ENCODE measurements around the gene ARF1.

The ARF1 gene

GRCh38 chr1:228048120-228048519 is 34.4 kb upstream of the ARF1 start:
- DNase-seq (ENCODE audit: low read depth) = no peak
- no peak overlapping the region for H3K4me3 ChIP-seq (ENCODE audit: low read depth, low read length)

DNA sequence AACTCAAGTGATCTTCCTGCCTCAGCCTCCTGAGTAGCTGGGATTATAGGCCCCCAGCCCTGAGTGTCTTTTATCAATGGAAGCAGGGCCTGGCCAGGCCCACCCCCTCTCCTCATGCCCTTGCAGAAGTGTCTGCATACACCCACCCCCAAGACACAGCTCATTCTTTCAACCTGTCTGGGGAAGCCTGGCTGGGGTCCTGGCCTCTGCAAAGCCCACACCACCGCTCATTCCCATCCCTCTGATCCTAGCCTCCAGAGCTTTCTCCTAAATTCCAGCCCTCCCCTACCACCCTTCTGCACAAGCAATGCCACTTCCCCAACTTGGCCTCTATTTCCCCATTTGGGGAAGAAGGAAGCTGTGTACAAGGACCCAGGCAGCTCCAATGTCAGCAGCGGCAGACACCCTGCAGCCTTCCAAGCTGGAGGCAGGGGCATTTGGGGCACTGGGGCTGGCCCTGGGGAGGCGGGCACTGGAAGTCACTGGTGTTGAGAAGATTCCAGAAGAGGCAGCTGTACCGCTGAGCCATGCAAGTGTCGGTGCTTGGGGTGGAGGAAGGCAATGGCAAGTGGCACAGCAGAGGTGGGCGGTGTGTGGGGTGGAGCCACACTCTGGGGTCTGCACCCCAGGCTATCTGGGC is 33.7 kb upstream of the ARF1 start:
- no peak for DNase-seq (ENCODE audit: low read depth)
- no peak overlapping the region for H3K4me3 ChIP-seq (ENCODE audit: low read depth, low read length)

DNA sequence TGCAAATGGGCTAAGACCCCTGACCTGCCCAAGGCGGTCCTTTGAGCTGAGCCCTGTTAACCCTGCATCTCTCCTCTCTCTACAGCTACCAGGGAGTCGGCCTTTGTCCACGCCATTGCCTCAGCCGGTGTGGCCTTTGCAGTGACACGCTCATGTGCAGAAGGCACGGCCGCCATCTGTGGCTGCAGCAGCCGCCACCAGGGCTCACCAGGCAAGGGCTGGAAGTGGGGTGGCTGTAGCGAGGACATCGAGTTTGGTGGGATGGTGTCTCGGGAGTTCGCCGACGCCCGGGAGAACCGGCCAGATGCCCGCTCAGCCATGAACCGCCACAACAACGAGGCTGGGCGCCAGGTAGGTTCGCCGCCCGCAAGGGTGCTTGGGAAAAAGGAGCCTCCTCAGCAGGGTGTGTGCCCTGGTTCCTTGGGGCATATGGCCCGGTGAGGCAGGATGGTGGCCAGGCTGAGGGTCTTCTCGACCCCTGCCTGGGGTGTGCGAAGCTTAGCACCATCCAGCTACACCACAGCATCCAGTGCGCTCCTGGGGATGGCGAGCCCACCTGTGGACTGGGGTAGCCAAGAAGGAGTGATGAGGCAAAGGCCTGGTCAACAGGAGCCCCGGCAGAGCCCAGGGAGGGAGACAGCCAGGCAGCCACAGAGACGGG is 31.8 kb upstream of the ARF1 start:
- DNase-seq (ENCODE audit: low read depth) = no peak
- no peak overlapping the region for H3K4me3 ChIP-seq (ENCODE audit: low read depth, low read length)

- no peak for DNase-seq (ENCODE audit: low read depth)
- H3K4me3 ChIP-seq (ENCODE audit: low read depth, low read length) = no peak overlapping the region
Observed at GRCh38 chr1:228058172-228058948, 24.1 kb upstream of the ARF1 start.

GRCh38 chr1:228058949-228059633 is 23.4 kb upstream of the ARF1 start:
- no peak for DNase-seq (ENCODE audit: low read depth)
- no peak overlapping the region for H3K4me3 ChIP-seq (ENCODE audit: low read depth, low read length)

DNA sequence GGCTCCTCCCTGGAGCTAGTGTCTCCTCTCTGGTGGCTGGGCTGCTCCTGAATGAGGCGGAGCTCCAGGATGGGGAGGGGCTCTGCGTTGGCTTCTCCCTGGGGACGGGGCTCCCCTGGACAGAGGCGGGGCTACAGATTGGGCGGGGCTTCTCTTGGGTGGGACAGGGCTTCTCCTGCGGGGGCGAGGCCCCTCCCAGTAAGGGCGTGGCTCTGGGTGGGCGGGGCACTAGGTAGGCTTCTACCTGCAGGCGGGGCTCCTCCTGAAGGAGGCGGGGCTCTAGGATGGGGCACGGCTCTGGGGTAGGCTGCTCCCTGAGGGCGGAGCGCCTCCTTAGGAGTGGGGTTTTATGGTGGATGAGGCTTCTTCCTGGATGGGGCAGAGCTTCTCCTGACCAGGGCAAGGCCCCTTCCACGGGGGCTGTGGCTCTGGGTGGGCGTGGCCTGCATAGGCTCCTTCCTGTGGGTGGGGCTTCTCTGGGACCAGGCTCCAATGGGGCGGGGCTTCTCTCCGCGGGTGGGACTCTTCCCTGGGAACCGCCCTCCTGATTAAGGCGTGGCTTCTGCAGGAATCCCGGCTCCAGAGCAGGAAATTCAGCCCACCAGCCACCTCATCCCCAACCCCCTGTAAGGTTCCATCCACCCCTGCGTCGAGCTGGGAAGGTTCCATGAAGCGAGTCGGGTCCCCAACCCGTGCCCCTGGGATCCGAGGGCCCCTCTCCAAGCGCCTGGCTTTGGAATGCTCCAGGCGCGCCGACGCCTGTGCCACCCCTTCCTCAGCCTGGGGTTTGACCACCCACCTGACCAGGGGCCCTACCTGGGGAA is 22.7 kb upstream of the ARF1 start:
- H3K4me3 ChIP-seq (ENCODE audit: low read depth, low read length) = peak overlapping the region; percentile 34
- DNase-seq (ENCODE audit: low read depth) = no peak

GRCh38 chr1:228060458-228061190 is 21.9 kb upstream of the ARF1 start:
- H3K4me3 ChIP-seq (ENCODE audit: low read depth, low read length) = peak overlapping the region; percentile 34
- no peak for DNase-seq (ENCODE audit: low read depth)

- no peak for DNase-seq (ENCODE audit: low read depth)
Observed at GRCh38 chr1:228061411-228062084, 21.0 kb upstream of the ARF1 start.

GRCh38 chr1:228062085-228062791 is 20.3 kb upstream of the ARF1 start:
- DNase-seq (ENCODE audit: low read depth) = no peak
- no peak overlapping the region for H3K4me3 ChIP-seq (ENCODE audit: low read depth, low read length)

More at GRCh38 chr1:228061411-228062084, 21.0 kb upstream of the ARF1 start:
- no peak overlapping the region for H3K4me3 ChIP-seq (ENCODE audit: low read depth, low read length)

GRCh38 chr1:228062812-228063211 is 19.7 kb upstream of the ARF1 start:
- DNase-seq (ENCODE audit: low read depth) = no peak
- H3K4me3 ChIP-seq (ENCODE audit: low read depth, low read length) = no peak overlapping the region

DNA sequence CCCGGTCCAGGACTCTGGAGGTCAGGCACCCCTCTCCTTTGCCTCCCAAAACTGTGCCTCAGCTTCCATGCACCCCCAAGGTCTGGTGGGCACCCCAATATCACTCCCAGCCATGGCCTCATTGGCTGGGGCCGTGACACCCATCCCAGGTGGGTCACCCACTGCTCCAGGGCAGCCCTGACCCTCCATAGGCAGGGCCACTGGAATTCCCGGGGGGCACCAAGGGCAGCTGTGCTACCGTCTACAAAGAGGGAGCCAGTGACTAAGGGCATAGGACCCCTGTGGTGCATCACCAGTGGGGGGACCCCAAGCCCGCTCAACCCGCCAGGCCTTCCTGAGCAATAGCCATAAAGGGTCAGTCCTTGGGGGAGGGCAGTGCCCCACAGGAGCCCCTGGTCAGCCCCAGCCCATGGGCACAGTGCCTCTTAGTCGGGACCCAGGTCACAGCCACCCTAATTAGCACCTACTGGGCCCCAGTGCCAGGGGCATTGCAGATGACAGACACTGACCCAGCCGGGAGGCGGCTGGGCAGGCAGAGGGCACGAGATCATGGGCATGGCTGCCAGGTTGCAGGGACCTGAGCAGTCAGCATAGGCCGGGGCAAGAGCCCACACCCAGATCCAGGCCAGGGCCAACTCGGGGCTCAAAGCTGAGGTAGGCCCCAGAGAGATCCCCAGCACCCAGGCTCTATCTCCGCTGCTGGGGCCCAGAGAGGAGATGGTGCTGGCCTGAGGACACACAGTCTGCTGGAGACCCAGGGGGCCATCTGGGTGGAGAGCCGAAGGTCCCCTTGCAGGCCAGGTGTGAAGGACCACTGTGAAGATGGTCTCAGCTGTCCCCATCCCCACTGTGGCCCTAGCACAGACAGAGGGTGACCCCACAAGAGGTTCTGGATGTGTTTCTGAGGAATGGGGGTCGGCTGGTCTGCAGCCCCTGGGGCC is 19.0 kb upstream of the ARF1 start:
- H3K4me3 ChIP-seq (ENCODE audit: low read depth, low read length) = no peak overlapping the region
- DNase-seq (ENCODE audit: low read depth) = no peak

DNA sequence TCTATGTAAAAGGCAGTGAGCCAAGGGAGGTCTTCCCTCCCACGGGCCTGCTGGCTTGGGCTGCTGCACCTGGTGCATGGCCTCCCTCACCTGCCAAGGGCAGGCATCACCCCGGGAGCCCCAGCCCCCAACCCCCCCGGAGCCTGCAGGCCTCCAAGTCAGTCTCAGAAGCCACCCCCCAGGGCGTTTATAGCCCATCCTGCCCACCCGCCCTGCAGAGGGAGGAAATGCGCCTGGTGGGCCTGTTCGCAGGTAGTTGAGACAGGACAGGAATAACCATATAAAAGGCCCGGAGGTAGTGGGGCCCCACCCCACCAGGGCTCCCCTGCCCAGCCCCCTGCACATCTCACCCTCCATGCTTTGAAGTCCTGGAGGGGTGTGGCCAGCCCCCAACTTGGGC is 18.2 kb upstream of the ARF1 start:
- no peak for DNase-seq (ENCODE audit: low read depth)
- no peak overlapping the region for H3K4me3 ChIP-seq (ENCODE audit: low read depth, low read length)

GRCh38 chr1:228064741-228065542 is 17.6 kb upstream of the ARF1 start:
- no peak for DNase-seq (ENCODE audit: low read depth)
- no peak overlapping the region for H3K4me3 ChIP-seq (ENCODE audit: low read depth, low read length)

DNA sequence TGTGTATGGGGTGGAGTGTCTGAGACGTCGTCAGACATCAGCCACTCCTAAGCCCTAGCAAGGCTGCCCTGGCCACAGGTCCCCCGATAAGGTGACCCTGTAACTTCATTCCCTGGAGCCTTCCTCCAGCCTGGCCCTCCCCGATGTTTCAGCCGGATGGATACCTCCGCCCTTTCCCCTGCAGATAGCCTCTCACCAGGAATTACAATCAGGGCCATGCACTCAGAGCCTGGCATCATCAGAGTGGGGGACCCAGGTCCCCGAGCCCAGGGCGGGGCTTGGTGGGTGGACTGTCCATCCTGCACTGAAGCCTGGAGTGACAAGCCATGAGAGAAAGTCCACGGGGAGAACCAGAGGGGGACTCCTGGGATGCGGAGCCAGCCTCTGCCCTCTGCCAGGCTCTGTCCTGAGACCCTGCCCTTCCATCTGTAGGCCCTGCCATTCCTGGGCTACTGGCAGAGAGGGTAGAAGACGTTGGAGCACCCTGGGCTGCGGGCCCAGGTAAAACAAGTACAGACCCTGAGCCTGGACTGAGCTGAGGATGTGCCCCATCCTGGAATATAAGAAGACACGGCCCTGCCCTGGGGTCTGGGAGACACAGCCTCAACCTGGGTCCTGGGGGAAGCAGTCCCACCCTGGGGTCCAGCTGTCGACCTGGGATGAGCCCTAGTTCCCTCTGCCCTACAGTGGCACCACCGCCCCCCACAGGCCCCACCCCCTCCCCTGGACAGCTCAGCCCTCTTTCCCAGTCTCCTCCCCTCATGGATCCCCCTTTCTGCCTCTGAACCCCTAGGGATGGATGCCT is 16.8 kb upstream of the ARF1 start:
- no peak for DNase-seq (ENCODE audit: low read depth)
- H3K4me3 ChIP-seq (ENCODE audit: low read depth, low read length) = no peak overlapping the region

DNA sequence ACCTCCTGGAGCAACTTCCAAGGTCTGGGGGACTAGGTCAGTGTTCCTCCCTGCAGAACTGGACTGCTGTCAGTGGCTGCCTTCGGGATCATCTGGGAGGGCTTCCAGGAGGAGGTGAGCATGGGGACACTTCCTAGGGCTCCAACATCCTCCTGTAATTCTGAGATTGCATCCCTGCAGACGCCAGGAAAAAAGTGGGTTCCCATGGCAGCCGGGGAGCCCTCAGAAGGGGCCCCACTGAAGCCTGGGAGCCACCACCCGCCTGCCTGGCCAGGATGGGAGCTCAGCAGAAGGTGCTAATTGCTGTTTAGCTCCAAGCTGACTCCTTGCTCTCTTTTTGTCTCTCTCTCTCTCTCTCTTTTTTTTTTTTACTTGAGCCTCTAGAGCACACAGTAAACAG is 16.1 kb upstream of the ARF1 start:
- no peak for DNase-seq (ENCODE audit: low read depth)
- H3K4me3 ChIP-seq (ENCODE audit: low read depth, low read length) = no peak overlapping the region

All from skeletal muscle cell (primary cell).